Renal cortical epithelial cell (primary cell): ENCODE data around the gene THBD. TPM values are rescaled to one million over a fixed set of nuclear protein-coding genes. Genes with fewer than 3 reads are reported as not detected.

Source experiments
- DNase-seq: peaks from one replicate; pipeline ENCODE4 v3.0.0-alpha.2; 2011; ENCODE audit warnings: low read depth
- total RNA-seq: library from RNA; depleted of rRNA; stranded (reverse); fragments of >200 nt; gene quantifications from 2 replicates; pipeline ENCODE4 v1.2.3, GENCODE V29; 2014

THBD gene
- total RNA-seq, 1 donor from 2014 or later, result 0.99 TPM

- no peak for DNase-seq
Observed at GRCh38 chr20:23061734-23062561, 12.5 kb upstream of the THBD start.

GRCh38 chr20:23061262-23061661 is 11.8 kb upstream of the THBD start:
- no peak for DNase-seq

GRCh38 chr20:23060629-23061028 is 11.2 kb upstream of the THBD start:
- no peak for DNase-seq

GRCh38 chr20:23059846-23060245 is 10.4 kb upstream of the THBD start:
- no peak for DNase-seq

DNA sequence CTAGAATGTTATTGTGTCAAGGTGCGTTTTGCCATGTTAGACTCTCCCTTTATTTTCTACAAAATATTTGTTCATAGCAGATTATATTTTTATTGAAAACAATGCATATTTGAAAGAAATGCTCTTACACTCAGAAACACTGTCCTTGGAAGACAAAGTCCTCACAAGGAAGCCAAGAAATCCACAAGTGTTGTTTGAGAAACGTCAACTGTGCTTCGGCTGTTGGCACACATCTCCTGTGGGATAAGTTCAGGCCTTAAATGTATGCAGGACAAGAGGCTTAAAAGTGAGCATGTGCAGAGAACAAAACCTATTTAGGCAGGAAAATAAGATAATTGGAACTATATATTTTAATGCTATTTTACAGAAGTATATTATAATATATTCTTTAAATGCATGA is 9.5 kb upstream of the THBD start:
- DNase-seq, result no peak

GRCh38 chr20:23058240-23058639 is 8.8 kb upstream of the THBD start:
- DNase-seq, result no peak

- DNase-seq, result no peak
Observed at GRCh38 chr20:23052904-23053303, 3.4 kb upstream of the THBD start.

DNA sequence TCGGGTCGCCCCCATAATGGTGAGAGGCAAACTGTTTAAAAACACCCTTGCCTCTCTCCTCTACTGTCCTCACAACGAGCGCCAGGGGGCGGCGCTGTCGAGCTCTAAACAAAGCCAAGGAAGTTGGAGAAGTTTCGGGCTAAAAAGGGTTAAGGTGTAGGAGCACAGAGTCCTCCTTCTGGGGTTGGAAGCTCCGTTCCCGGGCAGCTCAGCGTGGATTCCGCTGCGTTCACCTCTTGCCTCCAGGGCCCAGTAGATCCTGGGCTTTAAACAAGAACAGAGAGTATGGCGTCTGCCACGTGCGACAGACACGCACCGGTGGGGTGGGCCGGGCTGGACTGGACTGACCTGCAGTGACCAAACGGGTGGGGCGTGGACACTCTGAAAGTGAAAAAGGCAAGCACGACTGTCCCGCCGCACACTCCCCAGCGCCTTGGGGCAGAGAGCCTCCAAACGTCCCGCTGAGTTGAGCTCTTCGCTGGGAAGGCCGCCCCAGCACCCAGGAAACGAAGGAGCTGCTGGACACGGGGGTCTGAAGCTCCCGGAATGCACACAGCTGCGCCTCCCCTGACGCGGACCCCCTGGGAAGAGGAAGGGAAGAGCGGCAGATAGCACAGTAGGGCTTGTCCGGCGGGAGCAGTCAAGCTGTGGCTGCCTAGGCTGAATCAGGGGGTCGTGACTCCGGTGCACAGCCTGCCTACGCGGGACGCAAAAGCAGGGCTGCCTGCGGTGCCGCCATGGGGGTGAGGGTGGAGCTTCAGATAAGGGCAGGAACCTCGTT is 1.6 kb upstream of the THBD start:
- peak; percentile 65 for DNase-seq

GRCh38 chr20:23050076-23050838 is 785 bp upstream of the THBD start:
- DNase-seq, result peak; percentile 22

GRCh38 chr20:23048283-23049200 is 930 bp downstream of the THBD start:
- DNase-seq, result no peak

DNA sequence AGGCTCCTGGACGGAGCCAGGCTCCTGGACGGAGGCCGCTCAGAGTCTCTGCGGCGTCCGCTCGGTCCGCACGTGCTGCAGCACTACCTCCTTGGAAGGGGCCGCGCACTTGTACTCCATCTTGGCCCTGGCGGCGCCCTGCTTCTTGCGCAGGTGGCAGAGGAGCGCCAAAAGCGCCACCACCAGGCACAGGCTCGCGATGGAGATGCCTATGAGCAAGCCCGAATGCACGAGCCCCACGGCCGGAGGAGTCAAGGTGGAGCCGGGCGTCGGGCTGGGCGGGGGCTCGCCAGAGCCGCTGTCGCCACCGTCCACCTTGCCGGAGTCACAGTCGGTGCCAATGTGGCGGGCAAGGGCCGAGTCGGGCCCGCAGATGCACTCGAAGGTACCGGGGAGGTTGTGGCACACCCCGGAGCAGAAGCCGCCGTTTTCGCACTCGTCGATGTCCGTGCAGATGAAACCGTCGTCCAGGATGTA is 1.7 kb downstream of the THBD start:
- no peak for DNase-seq

DNA sequence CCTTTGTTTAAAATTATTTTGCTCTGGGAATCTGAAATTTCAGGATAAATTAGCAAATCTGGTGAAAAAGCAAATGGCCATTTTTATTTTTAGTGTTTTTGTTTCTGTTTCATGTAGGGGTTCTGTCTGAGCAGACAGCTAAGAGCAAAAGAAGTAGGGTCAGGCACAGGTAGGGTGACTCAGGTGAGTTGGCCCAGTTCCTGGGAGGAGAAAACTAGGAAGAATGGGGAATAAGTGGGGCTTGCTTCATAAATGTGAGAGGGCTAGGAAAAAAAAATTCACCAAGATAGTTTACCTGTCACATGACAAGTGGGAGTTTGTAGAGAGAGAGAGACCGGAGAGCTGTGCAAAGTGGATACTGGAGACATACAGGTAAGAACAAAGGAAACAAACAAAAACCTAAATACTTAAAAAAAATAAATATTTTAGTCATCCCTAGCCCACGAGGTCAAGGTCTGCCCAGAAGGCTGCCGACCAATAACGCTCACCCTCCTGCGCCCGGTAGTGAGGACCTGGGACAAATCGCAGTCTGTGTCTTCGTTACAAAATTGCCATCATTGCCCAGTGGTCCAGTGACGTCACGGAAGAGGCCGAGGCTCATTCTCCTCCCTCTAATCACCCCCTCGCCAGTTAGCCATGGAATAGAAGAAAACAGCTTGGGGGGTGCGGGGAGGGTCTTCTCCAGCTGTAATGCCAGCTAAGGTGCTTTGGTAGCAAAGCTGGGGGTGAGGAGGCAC is 2.3 kb downstream of the THBD start:
- DNase-seq, result no peak

- no peak for DNase-seq
Observed at GRCh38 chr20:23046431-23046830, 3.0 kb downstream of the THBD start.

- no peak for DNase-seq
Observed at GRCh38 chr20:23043376-23043775, 6.1 kb downstream of the THBD start.

GRCh38 chr20:23042270-23042669 is 7.2 kb downstream of the THBD start:
- DNase-seq, result no peak

DNA sequence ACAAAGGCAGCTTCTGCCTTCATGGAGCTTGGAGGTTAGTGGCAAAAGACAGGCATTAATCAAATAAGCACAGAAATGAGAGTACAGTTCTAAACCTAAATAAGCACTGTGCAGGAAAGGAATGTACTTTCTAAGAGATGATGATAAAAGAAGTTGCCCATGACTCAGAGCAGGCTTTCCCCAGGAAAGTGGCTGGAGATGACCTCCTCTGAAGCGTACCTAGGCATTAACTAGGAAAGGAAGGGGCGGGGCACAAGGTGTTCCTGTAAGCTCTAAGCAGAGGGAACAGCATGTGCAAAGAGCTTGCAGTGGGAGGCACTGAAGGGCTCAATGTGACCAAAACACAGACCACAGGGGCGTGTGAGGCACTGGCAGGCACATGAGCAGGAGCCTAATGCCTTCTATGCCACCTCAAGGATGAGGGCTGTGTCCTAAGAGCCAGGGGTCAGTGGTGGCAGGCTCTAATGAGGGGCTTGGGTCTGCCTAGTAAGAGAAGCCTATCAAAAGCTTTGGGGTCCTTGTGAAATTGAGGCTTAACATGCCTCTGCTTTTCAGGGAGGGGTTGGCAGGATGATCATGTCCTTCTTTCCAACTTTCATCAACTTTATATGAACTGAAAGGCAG is 9.5 kb downstream of the THBD start:
- no peak for DNase-seq

- no peak for DNase-seq
Observed at GRCh38 chr20:23039136-23039875, 10.2 kb downstream of the THBD start.

GRCh38 chr20:23037017-23037481 is 12.4 kb downstream of the THBD start:
- DNase-seq, result no peak

DNA sequence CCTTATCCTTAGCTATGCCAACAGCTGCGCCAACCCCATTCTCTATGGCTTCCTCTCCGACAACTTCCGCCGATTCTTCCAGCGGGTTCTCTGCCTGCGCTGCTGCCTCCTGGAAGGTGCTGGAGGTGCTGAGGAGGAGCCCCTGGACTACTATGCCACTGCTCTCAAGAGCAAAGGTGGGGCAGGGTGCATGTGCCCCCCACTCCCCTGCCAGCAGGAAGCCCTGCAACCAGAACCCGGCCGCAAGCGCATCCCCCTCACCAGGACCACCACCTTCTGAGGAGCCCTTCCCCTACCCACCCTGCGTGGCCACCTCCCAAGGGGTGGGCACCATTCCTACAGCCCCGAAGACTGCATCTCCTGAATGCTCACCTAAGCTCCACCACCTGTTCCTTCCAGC is 13.1 kb downstream of the THBD start:
- DNase-seq, result no peak
